HG03025 (cell line): ENCODE measurements around the gene CSMD2.

Experiments
- ATAC-seq: cut with Tn5 transposase; IDR thresholded peaks from one replicate; pipeline ENCODE4 v1.9.1; 2021; ENCODE audit warnings: mild to moderate bottlenecking, moderate library complexity; ENCODE audit not compliant: unreplicated experiment, low FRiP score

Gene CSMD2

DNA sequence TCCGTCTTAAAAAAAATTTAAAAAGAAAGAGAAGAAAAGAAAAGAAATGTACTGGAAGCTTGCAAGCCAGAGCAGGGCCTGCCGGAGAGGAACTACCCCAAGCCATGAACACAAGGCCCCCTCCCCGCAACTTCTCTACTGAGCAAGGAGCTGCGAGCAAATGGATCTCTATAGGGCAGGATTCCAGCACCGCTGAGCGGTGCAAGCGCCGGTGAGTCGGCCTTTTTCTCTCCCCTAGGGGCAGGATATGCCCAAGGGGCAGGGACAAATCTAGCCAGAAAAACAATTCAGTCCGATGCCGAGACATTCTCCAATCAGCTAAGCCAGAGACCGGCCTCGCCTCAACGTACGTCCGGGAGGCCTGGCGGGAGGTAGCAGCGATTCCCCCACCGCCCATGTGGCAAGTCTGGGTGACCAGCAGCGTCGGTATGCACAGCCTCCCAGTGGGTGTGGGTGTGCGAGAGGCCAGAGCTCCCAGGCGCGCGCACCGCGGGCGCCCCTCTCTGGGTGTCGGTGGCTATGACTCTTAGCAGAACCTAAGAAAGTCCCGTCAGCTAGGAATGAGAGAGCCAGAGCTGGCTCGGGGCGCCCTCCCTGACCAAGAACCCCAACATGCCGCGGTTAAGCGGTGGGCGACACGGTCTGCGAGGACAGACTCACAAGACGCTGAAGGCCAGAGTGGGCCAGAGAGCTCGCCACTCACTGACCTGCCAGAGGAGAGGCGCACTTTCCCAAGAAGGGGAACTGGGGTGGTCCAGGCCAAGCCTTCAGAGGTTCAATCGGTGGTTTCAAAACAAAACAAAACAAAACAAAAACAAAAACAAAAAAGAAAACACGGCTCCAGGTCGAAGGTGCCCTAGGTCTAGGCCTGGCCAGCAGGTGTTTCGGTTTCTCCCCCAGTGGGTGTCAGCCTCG lies 1.9 kb downstream of the CSMD2 start:
- ATAC-seq = no peak

DNA sequence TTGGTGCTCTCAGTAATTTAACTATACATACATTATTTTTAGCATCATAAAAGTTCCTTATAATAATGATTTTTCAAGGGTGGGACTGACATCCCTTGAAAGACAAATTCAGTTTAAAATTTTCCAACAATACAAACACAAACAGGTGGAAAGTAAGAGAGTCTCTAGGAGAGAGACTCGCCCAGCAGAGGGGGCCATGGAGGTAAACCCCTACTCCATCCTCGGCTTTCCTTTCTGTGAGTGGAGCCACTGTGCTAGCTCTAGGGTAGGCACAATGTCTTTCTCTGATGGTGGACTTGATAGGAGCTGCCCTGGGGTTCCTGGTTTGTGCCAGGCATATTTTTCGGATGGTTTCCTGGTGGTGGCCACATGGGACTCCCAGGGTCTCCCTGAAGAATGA lies 8.3 kb downstream of the CSMD2 start:
- no peak for ATAC-seq

DNA sequence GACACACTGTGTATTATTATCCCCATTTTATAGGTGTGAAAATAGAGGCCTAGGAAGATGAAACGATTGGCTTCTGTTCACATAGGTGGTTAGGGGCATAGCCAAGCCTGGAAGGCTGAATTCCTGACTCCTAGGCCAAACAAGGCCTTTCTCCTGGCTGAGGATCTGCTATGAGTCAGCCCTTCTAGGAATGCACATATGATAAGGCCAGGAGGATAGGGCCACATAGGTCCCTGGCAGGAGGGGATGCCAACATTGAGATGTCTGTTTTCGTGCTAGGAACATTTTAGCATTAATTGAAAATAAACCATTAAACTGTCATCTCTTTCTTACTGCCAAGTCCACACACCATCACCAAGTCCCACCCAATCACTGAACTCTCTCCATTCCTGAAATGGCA lies 9.2 kb downstream of the CSMD2 start:
- ATAC-seq = no peak

DNA sequence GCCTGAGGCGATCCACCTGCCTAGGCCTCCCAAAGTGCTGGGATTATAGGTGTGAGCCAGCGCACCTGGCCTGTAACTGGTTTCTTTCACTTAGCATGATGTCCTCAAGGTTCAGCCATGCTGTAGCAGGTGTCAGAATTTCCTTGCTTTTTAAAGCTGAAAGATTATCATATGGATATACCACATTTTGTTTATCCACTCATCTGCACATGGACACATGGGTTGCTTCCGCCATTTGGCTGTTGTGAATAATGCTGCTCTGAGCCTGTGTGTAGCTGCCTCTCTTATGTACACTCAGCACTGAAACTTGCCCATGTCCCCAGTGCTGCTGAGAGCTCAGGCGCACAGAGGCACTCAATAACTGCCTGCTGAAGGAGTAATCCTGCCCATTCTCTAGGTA lies 11.8 kb downstream of the CSMD2 start:
- no peak for ATAC-seq

DNA sequence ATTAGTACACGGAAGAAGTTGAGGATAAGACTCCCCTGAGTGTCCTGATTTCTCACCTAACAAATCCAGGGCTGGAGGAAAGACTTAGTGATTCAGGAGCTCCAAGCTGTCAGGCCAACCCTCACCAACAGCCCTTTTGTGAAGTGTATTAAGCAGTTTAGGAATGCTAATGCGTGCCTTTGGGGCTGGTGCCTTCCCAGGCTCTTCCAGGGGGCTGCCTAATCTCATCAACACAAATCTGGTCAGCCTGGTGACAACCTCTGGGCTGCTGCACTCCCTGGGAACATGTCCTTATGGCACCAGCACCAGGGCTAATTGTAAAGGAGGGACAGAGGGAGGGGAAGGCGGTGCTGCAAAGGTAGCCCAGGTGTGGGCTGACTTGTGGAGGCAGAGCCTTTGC lies 15.5 kb downstream of the CSMD2 start:
- ATAC-seq = no peak

DNA sequence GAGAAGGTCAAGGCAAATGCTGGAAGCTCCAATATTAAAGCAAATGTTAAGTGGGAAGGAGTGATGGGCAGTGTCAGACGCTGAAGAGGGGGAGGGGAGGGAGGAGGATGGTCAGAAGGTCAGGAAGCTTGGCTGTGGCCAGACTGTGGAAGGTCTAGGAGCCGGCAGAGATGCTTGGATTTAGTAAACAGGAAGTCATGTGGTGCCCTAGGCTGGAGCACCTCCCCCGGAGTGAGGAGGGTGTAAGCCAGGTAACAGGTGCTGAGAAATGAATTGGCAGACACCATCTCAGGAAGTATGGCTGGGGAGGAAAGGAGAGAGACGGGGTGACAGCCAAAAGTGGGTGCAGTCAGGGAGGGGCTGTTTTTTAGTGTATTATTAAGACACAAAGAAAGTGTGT lies 17.7 kb downstream of the CSMD2 start:
- ATAC-seq = no peak

DNA sequence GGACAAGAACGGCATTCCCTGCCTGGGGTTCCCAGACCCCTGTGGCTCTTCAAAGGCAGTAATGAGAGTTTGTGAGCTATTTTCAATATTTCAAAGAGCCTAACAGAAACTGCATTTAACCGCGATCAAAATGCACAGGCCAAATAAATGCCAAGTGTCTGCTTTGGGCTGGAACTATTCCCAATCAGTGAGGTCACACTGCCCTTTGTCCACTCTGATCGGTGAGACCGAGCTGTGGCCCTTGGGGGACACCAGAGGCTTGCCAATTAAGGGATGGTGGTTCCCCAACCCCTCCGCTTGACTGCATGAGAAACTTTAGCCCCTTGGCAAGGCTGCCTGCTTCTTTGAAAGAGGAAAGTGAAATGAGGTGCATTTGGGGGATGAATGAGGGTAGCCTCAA lies 20.3 kb downstream of the CSMD2 start:
- ATAC-seq = no peak

DNA sequence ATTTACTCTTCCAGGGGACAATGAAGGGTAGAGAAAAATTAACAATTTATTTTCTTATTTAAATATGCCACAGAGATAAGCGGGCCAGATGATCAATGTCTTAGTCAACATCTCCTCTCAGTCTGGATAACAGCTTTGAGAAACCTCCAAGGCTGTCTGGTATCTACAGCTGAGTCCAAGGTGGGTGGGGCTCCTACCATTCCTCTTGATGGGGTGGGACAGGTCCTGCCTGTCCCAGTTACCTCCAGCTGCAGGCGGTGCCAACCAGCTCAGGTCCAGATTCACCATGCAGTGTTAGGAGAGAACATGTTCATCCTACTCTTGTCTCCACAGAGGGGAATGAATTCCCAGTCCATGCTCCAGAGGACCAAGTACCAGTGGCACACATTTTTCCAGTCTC lies 21.1 kb downstream of the CSMD2 start:
- no peak for ATAC-seq

DNA sequence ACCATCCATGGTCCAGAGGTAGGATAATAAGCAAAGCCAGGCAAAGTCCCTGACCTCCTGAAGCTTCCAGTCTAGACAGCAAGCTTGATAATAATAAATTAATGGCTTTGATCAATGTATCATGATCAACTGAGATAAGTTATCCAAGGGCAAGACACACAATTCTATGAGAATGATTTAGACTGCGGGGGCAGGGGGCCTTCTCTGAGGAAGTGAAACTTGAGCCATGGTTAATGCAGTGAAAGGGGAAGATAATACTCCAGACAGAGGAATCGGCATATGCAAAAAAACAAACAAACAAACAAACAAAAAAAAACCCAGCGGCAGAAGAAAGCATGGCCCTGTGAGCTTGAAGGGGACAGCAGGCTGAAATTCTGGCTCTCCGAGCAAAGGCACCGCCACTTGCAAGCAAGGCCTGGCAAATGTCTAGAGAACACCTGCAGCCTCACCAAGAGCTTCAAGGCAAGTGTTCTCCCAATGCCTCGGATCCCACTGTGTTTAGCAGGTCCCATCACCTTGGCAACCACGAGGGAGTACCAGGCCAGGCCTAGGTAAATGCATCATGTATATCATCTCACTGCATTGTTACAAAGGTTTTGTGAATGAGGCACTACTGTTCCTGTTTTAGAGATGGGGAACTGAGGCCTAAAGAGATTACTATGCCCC lies 24.9 kb downstream of the CSMD2 start:
- no peak for ATAC-seq

DNA sequence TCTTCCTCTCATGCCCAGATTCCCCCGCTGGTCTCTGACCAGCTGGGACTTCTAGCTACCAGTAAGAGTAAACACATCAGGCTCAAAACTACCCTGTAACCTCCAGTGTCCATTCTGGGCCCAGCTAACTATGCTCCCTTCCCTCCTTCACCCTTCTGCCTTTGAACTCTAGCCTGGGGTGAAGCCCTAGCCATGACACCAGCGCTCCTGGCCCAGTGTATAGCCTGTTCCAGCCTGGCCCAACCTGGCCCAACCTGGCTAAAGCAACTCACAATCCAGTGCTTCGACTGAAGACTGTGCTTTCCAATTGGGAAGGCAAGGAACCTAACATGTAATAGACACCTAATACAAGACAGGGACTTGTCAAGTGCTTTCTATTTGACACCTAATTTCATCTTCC lies 27.6 kb downstream of the CSMD2 start:
- no peak for ATAC-seq

DNA sequence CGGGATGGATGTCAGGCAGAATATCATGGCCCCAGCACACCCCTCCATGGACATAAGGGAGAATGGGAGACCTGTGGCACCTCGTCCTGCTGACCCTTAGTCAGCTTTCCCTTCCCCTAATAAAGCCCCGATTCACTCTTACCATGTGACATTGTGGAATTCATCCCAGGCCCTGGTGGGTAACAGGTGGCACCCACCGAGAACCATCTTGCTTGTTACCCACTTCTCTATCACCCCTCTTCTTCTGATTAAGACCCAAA lies 32.9 kb downstream of the CSMD2 start:
- ATAC-seq = no peak

DNA sequence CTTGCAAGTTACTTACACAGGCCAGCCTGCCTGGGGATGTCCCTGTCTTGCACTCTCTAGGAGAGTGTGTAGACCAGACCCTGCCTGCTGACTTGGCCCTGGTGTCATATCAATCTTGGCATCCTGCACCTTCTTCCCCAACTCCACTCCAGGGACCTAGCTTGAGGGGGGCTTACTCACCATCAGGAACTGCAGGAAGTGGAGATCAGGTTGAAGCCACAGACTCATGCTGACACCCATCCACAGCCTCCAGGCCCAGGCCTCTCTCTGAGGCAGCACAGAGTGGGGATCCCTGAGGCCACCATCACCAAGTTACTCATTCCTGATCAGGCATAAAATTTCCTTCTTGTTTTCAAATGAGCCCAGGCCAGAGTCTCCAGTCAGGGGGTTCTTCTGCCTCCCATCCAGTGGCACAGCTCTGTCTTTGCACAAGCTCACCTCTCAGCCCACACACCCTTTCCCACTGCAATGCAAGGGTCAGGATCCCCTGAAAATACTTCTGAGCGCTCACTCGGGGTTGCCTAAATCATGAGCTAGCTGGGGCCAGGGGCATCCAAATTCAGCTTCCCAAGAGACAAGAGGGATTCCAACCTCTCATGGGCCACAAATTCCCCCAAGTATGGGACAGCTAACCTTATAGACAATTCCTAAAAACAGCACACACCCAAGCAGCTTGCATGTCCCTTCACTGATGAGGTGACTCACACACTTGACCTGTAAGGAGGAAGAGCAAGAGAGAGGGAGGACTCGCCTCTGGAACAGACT lies 33.5 kb downstream of the CSMD2 start:
- ATAC-seq = no peak

DNA sequence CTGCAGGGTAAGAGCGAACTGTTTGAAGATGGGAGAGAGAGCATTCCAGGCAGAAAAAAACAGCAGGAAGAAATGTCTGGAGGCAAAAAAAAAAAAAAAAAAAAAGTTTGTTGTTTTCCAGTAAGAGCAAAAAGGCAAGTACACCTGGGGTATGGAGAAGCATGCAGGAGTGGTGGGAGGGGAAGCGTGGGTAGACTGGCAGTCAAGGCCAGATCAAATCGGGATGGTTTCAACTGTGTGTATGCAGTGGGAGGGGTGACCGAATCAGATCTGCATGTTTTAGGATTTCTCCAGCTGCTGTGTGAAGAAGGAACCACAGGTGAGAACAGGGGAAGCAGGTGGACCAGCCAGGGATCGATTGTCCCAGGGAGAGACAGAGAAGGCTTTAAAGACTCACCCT lies 34.7 kb downstream of the CSMD2 start:
- no peak for ATAC-seq

DNA sequence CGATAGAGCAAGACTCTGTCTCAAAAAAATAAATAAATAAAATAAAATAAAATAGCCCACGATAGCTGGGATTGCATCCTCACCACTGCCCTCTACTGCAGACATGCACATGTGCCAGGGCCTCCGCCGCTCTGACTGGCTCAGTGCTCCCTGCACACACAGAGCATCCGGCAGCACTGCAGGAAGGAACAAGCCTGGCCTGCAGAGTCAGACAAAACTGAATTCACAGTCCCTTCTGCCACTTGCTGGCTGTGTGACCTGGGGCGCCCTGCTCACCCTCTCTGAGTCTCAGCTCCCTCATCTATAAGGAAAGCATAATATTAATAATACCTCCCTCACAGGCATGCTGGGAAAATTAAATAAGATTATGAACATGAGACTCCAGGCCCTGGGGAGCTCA lies 35.4 kb downstream of the CSMD2 start:
- no peak for ATAC-seq

DNA sequence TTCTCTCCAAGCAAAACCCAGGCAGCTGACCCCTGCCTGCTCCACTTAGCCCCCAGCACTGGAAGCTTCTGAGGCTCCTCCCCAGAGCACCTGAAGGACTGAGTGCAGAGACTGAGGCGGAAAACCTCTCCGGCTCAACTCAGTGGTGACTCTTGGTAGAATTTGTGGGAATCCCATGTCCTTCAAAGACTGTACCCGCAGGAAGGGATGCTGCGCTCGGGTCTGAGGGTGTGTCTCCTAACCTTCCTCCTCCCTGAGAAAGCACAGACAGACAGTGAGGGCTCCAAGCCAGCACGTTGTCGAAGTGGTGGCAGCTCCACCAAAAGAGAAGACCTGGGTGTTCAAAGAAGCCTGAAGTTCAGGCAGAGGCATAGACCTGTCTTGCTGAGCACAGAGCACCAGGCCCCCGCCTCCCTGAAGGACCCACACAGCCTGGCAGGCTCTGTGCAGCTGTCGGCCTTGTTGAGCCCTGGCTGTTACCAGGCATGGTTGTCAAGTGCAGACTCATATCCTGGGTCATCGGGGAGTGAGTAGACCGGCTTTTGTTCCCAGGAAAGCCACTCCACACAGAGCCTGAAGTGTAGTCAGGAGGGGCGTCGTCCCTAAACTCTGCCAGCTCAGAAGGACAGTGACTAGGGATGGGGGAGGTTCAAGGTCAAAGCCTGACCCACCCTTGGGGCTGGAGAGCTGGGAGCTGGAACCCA lies 36.7 kb downstream of the CSMD2 start:
- no peak for ATAC-seq

DNA sequence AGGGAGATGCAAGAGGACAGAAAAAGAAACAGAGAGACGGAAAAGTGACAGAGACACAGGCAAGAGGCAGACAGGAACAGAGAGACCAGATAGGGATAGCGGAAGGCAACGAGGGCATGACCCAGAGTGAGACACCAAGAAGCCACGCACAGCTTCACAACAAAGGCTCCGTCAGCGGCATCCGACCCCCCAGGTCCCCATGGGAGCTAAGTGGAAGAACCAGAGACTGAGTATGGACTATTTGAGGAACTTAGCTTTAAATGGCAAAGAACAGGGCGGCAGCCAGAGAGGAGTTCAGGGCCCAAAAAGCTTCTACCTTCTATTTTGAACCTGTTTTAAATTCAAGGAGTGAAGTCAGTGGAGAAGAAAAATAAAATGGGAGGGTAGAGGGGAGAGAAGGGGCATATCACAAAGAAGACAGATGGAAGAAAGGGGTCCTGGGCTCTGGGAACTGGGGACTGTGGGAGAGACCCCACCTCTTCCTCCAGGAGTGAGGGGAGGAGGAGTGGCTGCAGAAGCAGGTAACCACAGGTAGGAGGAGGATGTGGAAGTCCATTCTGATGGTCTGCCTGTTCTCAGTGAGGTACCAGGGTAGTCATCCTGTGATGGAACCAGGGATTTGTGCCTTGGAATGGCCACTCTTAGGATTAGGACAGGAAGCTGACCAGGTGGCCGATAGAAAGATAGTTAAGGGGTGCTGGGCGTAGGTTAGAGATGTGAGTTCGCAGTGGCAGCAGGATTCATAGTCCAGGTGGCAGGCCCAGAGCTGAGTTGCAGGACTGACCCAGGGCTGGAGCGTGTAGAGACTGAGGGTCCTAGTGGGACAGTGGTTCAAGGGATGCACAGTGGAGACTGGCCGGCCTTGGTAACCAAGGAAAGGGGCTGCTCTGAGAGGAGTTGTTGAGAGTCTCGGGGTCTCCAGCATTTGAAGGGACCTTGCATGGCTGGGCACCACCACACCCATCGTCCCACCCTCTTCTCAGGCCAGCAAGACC lies 37.7 kb downstream of the CSMD2 start:
- no peak for ATAC-seq

DNA sequence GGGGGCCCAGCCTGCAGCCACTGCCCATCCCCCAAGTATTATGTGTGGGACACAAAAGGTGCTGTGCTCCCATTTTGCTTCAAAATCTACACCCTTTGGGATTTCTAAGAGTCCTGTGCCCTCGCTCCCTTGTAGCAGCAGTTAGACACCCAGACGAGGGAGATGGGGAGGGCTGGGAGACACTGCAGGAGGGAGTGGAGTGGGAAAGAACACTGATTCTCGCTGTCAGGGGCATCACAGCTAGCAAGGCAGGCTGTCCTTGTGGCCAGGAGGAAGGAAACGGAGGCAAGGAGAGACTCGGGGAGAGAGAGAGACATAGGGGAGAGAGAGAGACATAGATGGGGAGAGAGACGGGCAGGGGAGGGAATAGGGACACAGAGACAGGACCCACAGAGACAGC lies 38.5 kb downstream of the CSMD2 start:
- ATAC-seq = no peak

DNA sequence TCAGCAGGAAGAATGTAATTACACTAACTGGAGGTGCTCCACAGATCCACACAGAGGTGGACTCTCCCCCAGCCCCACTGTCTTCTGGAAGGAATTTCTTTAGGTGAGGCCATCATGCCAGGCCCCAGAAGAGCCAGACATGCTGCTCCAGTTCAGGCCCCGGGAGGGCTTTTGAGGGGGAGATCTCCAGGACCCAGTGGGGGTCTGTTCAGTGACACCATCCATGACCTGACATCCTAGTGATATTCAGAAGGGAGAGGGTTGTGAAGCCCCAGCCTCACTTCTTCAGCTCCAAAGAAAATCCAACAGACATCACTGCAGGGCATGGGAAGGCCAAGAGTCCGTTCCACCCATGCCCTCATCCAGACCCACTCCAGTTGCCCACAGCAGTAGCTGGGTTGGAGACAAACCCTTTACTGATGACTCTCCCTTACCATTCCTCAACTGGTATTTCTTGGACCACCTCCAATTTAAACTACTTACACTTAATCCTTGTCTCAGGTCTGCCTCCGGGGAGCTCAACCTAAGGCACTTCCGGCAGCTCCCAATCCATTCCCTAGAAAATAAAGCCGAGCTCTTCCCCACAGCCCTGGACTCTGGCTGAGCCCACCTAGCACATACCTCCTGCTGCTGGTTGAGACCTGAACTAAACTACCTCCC lies 39.2 kb downstream of the CSMD2 start:
- ATAC-seq = no peak
